Measurements from ENCODE around the gene CCDC7.

The CCDC7 gene

GRCh38 chr10:32923849-32924248 is 477.9 kb downstream of the CCDC7 start:
- no peak overlapping the region for H3K4me3 ChIP-seq (ENCODE audit: low read depth, low read length)

All from iPS-11a (cell line).